Epidermal melanocyte (primary cell): ENCODE measurements around the gene CTNNBL1.

Source experiments
- DNase-seq: peaks from one replicate; pipeline ENCODE4 v3.0.0; 2011; ENCODE audit warnings: low spot score; ENCODE audit not compliant: insufficient read length

CTNNBL1 gene

GRCh38 chr20:37877832-37878772 is 184.3 kb downstream of the CTNNBL1 start:
- no peak for DNase-seq

- DNase-seq: no peak
These were observed 185.2 kb downstream of the CTNNBL1 start for GRCh38 chr20:37878835-37879599.

- no peak for DNase-seq
These were observed 186.0 kb downstream of the CTNNBL1 start for GRCh38 chr20:37879843-37880242.

GRCh38 chr20:37880726-37881591 is 187.1 kb downstream of the CTNNBL1 start:
- no peak for DNase-seq

- no peak for DNase-seq
These were observed 187.9 kb downstream of the CTNNBL1 start for GRCh38 chr20:37881601-37882343.

GRCh38 chr20:37882961-37883712 is 189.3 kb downstream of the CTNNBL1 start:
- no peak for DNase-seq

GRCh38 chr20:37885042-37885441 is 191.2 kb downstream of the CTNNBL1 start:
- DNase-seq: no peak

GRCh38 chr20:37885593-37886503 is 192.0 kb downstream of the CTNNBL1 start:
- DNase-seq: no peak

- DNase-seq: no peak
These were observed 193.0 kb downstream of the CTNNBL1 start for GRCh38 chr20:37886851-37887297.

GRCh38 chr20:37888641-37889040 is 194.8 kb downstream of the CTNNBL1 start:
- DNase-seq: no peak

- DNase-seq: no peak
These were observed 196.3 kb downstream of the CTNNBL1 start for GRCh38 chr20:37890108-37890507.

GRCh38 chr20:37890643-37891042 is 196.8 kb downstream of the CTNNBL1 start:
- no peak for DNase-seq

- no peak for DNase-seq
These were observed 198.2 kb downstream of the CTNNBL1 start for GRCh38 chr20:37892001-37892400.

- no peak for DNase-seq
These were observed 199.9 kb downstream of the CTNNBL1 start for GRCh38 chr20:37893566-37894241.

GRCh38 chr20:37894454-37894853 is 200.6 kb downstream of the CTNNBL1 start:
- no peak for DNase-seq

GRCh38 chr20:37895166-37895565 is 201.3 kb downstream of the CTNNBL1 start:
- no peak for DNase-seq

- DNase-seq: no peak
These were observed 203.2 kb downstream of the CTNNBL1 start for GRCh38 chr20:37896932-37897548.
